Thyroid gland (tissue), 4 donors: ENCODE measurements around the gene EXT2. TPM values are rescaled to one million over a fixed set of nuclear protein-coding genes. Genes with fewer than 3 reads are reported as not detected.
A peak's percentile ranks its signal among the peaks of the same experiment; 100 is the strongest.

Experiments used
- DNase-seq, 2 donors: peaks; one replicate each; pipeline ENCODE4 v3.0.0-alpha.2; 2019
- H3K27ac ChIP-seq, 3 donors: fragments of 200-600 bp; sonication (generic); 1 replicate in 2 of 3; 2 replicates in 1 of 3; pipeline ENCODE4 v1.5.1; 2016 to 2019; ENCODE audit warnings: mild to moderate bottlenecking in 1 of 3, moderate library complexity in 1 of 3
- H3K27me3 ChIP-seq: fragments of 200-600 bp; sonication (generic); one replicate; pipeline ENCODE4 v1.5.1; 2019
- H3K36me3 ChIP-seq, 2 donors: fragments of 200-600 bp; sonication (generic); one replicate each; pipeline ENCODE4 v1.5.1; 2016 to 2019
- H3K4me1 ChIP-seq, 2 donors: fragments of 200-600 bp; sonication (generic); one replicate each; pipeline ENCODE4 v1.5.1; 2017 to 2019
- H3K4me3 ChIP-seq, 3 donors: fragments of 200-600 bp; sonication (generic); replicated peaks in 1 of 3; 1 replicate in 2 of 3; 2 replicates in 1 of 3; pipeline ENCODE4 v1.5.1; 2016; ENCODE audit warnings: mild to moderate bottlenecking in 1 of 3
- H3K9me3 ChIP-seq: fragments of 200-600 bp; sonication (generic); one replicate; pipeline ENCODE4 v1.5.1; 2017
- POLR2A ChIP-seq, 2 donors: fragments of 450-650 bp; IDR thresholded peaks; one replicate each; pipeline ENCODE4 v1.6.1; 2017; ENCODE audit warnings: antibody characterized with exemption in 2 of 2, mild to moderate bottlenecking in 2 of 2, moderate library complexity in 1 of 2
- WGBS, 2 donors: methylation state at CpG; one replicate each; pipeline ENCODE4 v1.1.5; 2017; 5-methylcytosine and 5-hydroxymethylcytosine counted together
- intact Hi-C: fragments of 100-400 bp; cut with DNase I; formaldehyde crosslinking; loops from one replicate; pipeline ENCODE4 v1.15.1; 2023
- total RNA-seq, 4 donors: library from RNA; depleted of rRNA; stranded (reverse); fragments of >200 nt; gene quantifications; one replicate each; pipeline ENCODE4 v1.2.3, GENCODE V29; 2016
- TF ChIP-seq, protein P1 (sequence below), 6 experiments: fragments of 200-600 bp in 3 of 6; fragments of 450-650 bp in 3 of 6; sonication (generic) in 3 of 6; IDR thresholded peaks; one replicate each; pipeline ENCODE4 v1.5.1; 2016 to 2019; ENCODE audit warnings: antibody characterized with exemption in 6 of 6, mild to moderate bottlenecking in 2 of 6, inconsistent platforms in 1 of 6, moderate library complexity in 1 of 6

The EXT2 gene
- total RNA-seq, result 10 to 100 TPM; 53.2 to 95.8 (median 66.3) TPM

DNA sequence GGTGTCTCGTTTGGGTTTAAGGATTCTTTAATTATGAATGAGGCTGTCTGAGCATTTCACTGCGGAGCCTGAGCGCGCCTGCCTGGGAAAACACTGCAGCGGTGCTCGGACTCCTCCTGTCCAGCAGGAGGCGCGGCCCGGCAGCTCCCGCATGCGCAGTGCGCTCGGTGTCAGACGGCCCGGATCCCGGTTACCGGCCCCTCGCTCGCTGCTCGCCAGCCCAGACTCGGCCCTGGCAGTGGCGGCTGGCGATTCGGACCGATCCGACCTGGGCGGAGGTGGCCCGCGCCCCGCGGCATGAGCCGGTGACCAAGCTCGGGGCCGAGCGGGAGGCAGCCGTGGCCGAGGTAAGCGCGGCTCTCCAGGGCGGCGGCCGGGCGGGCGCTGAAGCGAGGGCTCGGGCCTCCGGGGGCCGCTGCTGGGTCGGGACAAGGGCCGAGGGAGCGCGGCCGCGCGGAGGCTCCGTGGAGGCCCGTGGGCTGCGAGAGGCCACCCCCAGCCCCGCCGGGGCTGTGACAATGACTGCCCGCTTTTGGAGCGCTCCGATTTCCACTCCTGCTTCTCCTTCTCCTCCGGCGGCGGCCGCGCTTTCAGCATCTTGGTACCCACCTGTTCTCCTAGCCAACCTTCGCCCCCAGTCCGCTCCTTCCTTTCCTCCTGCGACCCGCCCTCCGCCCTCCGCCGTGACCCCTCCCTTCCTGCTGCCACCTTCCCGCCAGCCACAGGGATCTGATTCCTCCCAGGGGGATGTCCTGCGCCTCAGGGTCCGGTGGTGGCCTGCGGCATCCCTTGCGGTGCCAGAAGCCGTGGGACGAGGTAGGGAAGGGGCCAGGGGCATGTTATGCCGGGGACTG lies at the start of gene EXT2:
TSS of gene EXT2 (plus strand) at position 173 of the 854 bp plus-strand sequence. CDS start 12,035 bp downstream, outside the sequence.
- DNase-seq, result peak; percentile 87 to 91
- intact Hi-C loops, result no loop called here
- Histone ChIP-seq H3K27ac (peak within 1 kb of the TSS in 2 of 3 donors; percentile 70 to 71), H3K9me3 (no peaks in the 10 kb centered on the region), H3K4me3 (peak within 1 kb of the TSS; percentile 75 to 93 (median 77)), H3K27me3 (no peaks in the 10 kb centered on the region), H3K4me1 (peaks cover 8 to 9% of the 10 kb centered on the region in 2 donors), H3K36me3 (no peaks in the 10 kb centered on the region)
- WGBS, 2 donors, result 0 to 2% methylated on average over 26 to 33 of the region's 83 CpGs
- TF ChIP-seq, protein P1, sequence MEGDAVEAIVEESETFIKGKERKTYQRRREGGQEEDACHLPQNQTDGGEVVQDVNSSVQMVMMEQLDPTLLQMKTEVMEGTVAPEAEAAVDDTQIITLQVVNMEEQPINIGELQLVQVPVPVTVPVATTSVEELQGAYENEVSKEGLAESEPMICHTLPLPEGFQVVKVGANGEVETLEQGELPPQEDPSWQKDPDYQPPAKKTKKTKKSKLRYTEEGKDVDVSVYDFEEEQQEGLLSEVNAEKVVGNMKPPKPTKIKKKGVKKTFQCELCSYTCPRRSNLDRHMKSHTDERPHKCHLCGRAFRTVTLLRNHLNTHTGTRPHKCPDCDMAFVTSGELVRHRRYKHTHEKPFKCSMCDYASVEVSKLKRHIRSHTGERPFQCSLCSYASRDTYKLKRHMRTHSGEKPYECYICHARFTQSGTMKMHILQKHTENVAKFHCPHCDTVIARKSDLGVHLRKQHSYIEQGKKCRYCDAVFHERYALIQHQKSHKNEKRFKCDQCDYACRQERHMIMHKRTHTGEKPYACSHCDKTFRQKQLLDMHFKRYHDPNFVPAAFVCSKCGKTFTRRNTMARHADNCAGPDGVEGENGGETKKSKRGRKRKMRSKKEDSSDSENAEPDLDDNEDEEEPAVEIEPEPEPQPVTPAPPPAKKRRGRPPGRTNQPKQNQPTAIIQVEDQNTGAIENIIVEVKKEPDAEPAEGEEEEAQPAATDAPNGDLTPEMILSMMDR (IDR thresholded peaks at IDR 0.05), result peak; percentile 63 to 95 (median 84)
- TF ChIP-seq POLR2A (IDR thresholded peaks at IDR 0.05), result peak in 1 of 2 donors; percentile 79

DNA sequence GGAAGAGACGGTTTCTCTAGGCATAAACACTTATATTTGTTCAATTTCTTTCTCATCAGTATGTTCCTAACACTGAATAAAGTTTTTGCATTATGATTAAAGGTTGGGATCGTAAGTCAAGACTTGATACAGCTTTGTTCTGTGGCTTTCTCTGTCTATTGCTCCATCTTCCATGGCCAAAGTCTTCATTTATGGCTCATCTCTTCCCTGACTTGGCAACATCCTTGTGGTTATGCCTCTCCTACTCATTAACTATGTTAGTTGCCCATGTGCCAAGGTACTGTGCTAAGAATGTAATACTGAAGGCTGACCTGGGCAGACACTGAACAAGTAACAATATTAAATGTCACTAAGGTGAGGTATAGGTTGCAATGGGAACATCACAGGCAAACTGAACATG lies 49.3 kb upstream of the EXT2 start:
- Histone ChIP-seq H3K27ac (no peak overlapping the region), H3K36me3 (no peaks in the 10 kb centered on the region), H3K4me3 (no peak overlapping the region), H3K27me3 (no peaks in the 10 kb centered on the region), H3K9me3 (no peaks in the 10 kb centered on the region), H3K4me1 (no peaks in the 10 kb centered on the region)
- intact Hi-C loops, result no loop called here
- WGBS, 2 donors, result 82 to 84% methylated on average over 2 of the region's 2 CpGs
- no peak for TF ChIP-seq POLR2A (IDR thresholded peaks at IDR 0.05)
- TF ChIP-seq, protein P1 (IDR thresholded peaks at IDR 0.05), result no peak
- DNase-seq, result no peak

GRCh38 chr11:44047298-44047697 lies 48.2 kb upstream of the EXT2 start:
- Histone ChIP-seq H3K27me3 (no peaks in the 10 kb centered on the region), H3K9me3 (no peaks in the 10 kb centered on the region), H3K27ac (no peak overlapping the region), H3K4me3 (no peak overlapping the region), H3K4me1 (no peaks in the 10 kb centered on the region), H3K36me3 (no peaks in the 10 kb centered on the region)
- WGBS, 2 donors, result 67 to 69% methylated on average over 2 of the region's 2 CpGs
- intact Hi-C loops, result no loop called here
- DNase-seq, result no peak
- TF ChIP-seq, protein P1 (IDR thresholded peaks at IDR 0.05), result no peak
- no peak for TF ChIP-seq POLR2A (IDR thresholded peaks at IDR 0.05)

GRCh38 chr11:44047931-44048431 lies 47.5 kb upstream of the EXT2 start, which contains the start of gene ACCSL:
TSS of gene ACCSL (plus strand) at chr11:44047981. CDS start at chr11:44048037, 56 bp downstream.
- Histone ChIP-seq H3K27me3 (no peaks in the 10 kb centered on the region), H3K4me3 (no peak within 1 kb of the TSS), H3K9me3 (no peaks in the 10 kb centered on the region), H3K36me3 (no peaks in the 10 kb centered on the region), H3K27ac (no peak within 1 kb of the TSS), H3K4me1 (no peaks in the 10 kb centered on the region)
- 88 to 90% methylated on average over 9 to 11 of the region's 12 CpGs for WGBS, 2 donors
- intact Hi-C loops, result no loop called here
- no peak for DNase-seq
- TF ChIP-seq POLR2A (IDR thresholded peaks at IDR 0.05), result no peak
- TF ChIP-seq, protein P1 (IDR thresholded peaks at IDR 0.05), result no peak

GRCh38 chr11:44049832-44050231 lies 45.6 kb upstream of the EXT2 start:
- no peak for DNase-seq
- H3K27me3 ChIP-seq, result no peaks in the 10 kb centered on the region
- 81% methylated on average over 3 of the region's 3 CpGs for WGBS, 2 donors
- no peaks in the 10 kb centered on the region for H3K36me3 ChIP-seq
- TF ChIP-seq, protein P1 (IDR thresholded peaks at IDR 0.05), result no peak
- no peak for TF ChIP-seq POLR2A (IDR thresholded peaks at IDR 0.05)
- H3K4me1 ChIP-seq, result no peaks in the 10 kb centered on the region
- no peak overlapping the region for H3K27ac ChIP-seq
- intact Hi-C loops, result no loop called here
- no peaks in the 10 kb centered on the region for H3K9me3 ChIP-seq
- no peak overlapping the region for H3K4me3 ChIP-seq
